Measurements from ENCODE around the gene CCDC8. TPM values are rescaled to one million over a fixed set of nuclear protein-coding genes. Genes with fewer than 3 reads are reported as not detected.
A peak's percentile ranks its signal among the peaks of the same experiment; 100 is the strongest.

CCDC8 gene
- total and polyA plus RNA-seq, 9 of the 15 experiments (the other 6 are each of a cell fraction or from before 2014, with no cell fraction given): 0.68 to 30.8 (median 15.6) TPM

DNA sequence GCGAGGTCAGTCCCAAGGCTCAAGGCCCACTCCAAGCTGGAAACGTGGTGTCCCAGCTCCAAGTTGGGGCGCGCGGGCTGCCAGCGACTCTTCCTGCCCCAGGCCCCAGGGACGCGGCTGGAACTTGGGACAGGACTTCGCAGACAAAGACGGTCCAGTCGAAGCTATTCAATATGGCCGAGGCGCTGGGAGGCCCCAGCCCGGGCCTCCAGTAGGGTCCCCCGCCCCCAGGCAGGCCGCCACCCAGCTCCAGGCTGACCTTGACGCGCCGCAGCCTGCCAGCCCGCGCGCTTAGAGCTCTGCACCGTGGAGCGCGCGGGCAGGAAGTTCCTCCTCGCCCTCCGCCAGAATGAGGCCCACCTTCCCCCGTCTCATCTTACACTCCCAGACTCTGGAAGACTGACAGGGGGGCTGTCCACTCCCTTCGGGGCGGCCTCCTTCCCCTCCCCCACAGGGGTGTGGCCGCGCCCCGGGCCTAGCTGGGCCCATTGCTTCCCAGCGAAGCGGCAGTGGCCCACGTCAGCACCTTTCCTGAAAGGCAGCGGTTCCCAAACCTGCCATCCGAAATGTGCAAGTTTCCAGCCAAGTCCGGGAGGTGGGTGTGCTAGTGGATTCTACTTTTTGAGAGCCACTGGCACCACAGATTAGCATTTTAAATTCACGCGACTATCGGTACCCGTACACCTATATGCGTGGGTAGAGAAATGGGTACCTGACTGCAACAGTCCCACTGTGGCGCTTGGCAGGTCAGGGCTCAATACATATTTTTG is at the start of gene CCDC8 (continued):
- TF ChIP-seq CHAMP1 (IDR thresholded peaks at IDR 0.05) (no peak), MTA3 (IDR thresholded peaks at IDR 0.05; ENCODE audit: borderline replicate concordance) (peak; percentile 91), E2F3 (CRISPR knock-in tag; IDR thresholded peaks at IDR 0.05) (no peak), MCM5 (IDR thresholded peaks at IDR 0.05; ENCODE audit: low read depth) (no peak), NELFE (IDR thresholded peaks at IDR 0.05; ENCODE audit: insufficient read depth, insufficient read length) (no peak), SNIP1 (IDR thresholded peaks at IDR 0.05; ENCODE audit: low read depth) (no peak), ARID1B (IDR thresholded peaks at IDR 0.05) (peak; percentile 56; the same call in 1 of the 2 replicates), HDAC6 (IDR thresholded peaks at IDR 0.05; ENCODE audit: low read depth, low read length) (no peak), SRSF9 (IDR thresholded peaks at IDR 0.05; ENCODE audit: borderline replicate concordance, low read depth, low read length) (no peak), SRSF3 (IDR thresholded peaks at IDR 0.05; ENCODE audit: insufficient read depth, low read length) (no peak), ZNF253 (CRISPR knock-in tag; conservative IDR thresholded peaks at IDR 0.05) (no peak), CBX3 (IDR thresholded peaks at IDR 0.05; ENCODE audit: borderline replicate concordance in 1 of 2, low read length in 2 of 2) (no peak; a peak in 1 of 3 replicates), ZNF695 (CRISPR knock-in tag; IDR thresholded peaks at IDR 0.05) (no peak), ETV6 (IDR thresholded peaks at IDR 0.05; ENCODE audit: borderline replicate concordance in 1 of 2, low read depth in 2 of 2, low read length in 1 of 2) (no peak), ETV6 (CRISPR knock-in tag; IDR thresholded peaks at IDR 0.05; ENCODE audit: borderline replicate concordance) (no peak), THRAP3 (IDR thresholded peaks at IDR 0.05; ENCODE audit: borderline replicate concordance) (no peak), ZNF511 (CRISPR knock-in tag; IDR thresholded peaks at IDR 0.05) (no peak)
- TF ChIP-seq, protein P1, sequence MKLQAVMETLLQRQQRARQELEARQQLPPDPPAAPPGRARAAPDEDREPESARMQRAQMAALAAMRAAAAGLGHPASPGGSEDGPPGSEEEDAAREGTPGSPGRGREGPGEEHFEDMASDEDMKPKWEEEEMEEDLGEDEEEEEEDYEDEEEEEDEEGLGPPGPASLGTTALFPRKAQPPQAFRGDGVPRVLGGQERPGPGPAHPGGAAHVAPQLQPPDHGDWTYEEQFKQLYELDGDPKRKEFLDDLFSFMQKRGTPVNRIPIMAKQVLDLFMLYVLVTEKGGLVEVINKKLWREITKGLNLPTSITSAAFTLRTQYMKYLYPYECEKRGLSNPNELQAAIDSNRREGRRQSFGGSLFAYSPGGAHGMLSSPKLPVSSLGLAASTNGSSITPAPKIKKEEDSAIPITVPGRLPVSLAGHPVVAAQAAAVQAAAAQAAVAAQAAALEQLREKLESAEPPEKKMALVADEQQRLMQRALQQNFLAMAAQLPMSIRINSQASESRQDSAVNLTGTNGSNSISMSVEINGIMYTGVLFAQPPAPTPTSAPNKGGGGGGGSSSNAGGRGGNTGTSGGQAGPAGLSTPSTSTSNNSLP (IDR thresholded peaks at IDR 0.05; ENCODE audit: borderline replicate concordance, low read depth, low read length): no peak
- TF ChIP-seq, protein P2, sequence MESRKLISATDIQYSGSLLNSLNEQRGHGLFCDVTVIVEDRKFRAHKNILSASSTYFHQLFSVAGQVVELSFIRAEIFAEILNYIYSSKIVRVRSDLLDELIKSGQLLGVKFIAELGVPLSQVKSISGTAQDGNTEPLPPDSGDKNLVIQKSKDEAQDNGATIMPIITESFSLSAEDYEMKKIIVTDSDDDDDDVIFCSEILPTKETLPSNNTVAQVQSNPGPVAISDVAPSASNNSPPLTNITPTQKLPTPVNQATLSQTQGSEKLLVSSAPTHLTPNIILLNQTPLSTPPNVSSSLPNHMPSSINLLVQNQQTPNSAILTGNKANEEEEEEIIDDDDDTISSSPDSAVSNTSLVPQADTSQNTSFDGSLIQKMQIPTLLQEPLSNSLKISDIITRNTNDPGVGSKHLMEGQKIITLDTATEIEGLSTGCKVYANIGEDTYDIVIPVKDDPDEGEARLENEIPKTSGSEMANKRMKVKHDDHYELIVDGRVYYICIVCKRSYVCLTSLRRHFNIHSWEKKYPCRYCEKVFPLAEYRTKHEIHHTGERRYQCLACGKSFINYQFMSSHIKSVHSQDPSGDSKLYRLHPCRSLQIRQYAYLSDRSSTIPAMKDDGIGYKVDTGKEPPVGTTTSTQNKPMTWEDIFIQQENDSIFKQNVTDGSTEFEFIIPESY (CRISPR knock-in tag; IDR thresholded peaks at IDR 0.05): no peak; the same call in 1 of the 2 replicates
- TF ChIP-seq, protein P3, sequence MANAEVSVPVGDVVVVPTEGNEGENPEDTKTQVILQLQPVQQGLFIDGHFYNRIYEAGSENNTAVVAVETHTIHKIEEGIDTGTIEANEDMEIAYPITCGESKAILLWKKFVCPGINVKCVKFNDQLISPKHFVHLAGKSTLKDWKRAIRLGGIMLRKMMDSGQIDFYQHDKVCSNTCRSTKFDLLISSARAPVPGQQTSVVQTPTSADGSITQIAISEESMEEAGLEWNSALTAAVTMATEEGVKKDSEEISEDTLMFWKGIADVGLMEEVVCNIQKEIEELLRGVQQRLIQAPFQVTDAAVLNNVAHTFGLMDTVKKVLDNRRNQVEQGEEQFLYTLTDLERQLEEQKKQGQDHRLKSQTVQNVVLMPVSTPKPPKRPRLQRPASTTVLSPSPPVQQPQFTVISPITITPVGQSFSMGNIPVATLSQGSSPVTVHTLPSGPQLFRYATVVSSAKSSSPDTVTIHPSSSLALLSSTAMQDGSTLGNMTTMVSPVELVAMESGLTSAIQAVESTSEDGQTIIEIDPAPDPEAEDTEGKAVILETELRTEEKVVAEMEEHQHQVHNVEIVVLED (CRISPR knock-in tag; IDR thresholded peaks at IDR 0.05): peak; percentile 26; the same call in 1 of the 2 replicates
